Natural killer cell (primary cell): Measurements from ENCODE around the gene ENOX2. TPM values are rescaled to one million over a fixed set of nuclear protein-coding genes. Genes with fewer than 3 reads are reported as not detected.

Experiments
- ATAC-seq, 3 donors: fragments of 150-1000 bp in 2 of 3; fragments of 200-7000 bp in 1 of 3; cut with Tn5 transposase; 1 replicate in 1 of 3; 2 replicates in 2 of 3; pipeline ENCODE4 v1.10.0; 2021; ENCODE audit warnings: mild to moderate bottlenecking in 2 of 3, moderate library complexity in 2 of 3
- DNase-seq, 2 donors: peaks; one replicate each; pipeline versions ENCODE4 v3.0.0 to v3.0.0-alpha.2; 2013 to 2021; ENCODE audit warnings: mixed read lengths in 1 of 2
- H3K27ac ChIP-seq: one replicate; pipeline ENCODE4 v1.5.1; 2013; ENCODE audit warnings: mild to moderate bottlenecking, low read length
- H3K27me3 ChIP-seq: one replicate; pipeline ENCODE4 v1.6.1; 2013; ENCODE audit warnings: low read length; ENCODE audit not compliant: control insufficient read depth, insufficient read depth
- H3K36me3 ChIP-seq: one replicate; pipeline ENCODE4 v1.6.1; 2013; ENCODE audit warnings: low read length; ENCODE audit not compliant: control insufficient read depth, insufficient read depth
- H3K4me1 ChIP-seq: one replicate; pipeline ENCODE4 v1.6.1; 2013; ENCODE audit warnings: low read length; ENCODE audit not compliant: control insufficient read depth, insufficient read depth
- H3K4me3 ChIP-seq: one replicate; pipeline ENCODE4 v1.5.1; 2013; ENCODE audit warnings: low read length
- H3K9me3 ChIP-seq: one replicate; pipeline ENCODE4 v1.6.1; 2013; ENCODE audit warnings: low read length; ENCODE audit not compliant: control insufficient read depth, insufficient read depth
- H3K27ac Mint-ChIP-seq, 2 donors: one replicate each; pipeline ENCODE4 v1.8.0; 2022; ENCODE audit warnings: mild to moderate bottlenecking in 2 of 2, mixed read lengths in 2 of 2, moderate library complexity in 1 of 2
- H3K27me3 Mint-ChIP-seq, 2 donors: one replicate each; pipeline ENCODE4 v1.8.0; 2022; ENCODE audit warnings: low read depth in 2 of 2, mixed read lengths in 2 of 2
- H3K36me3 Mint-ChIP-seq: one replicate; pipeline ENCODE4 v1.8.0; 2022; ENCODE audit warnings: mixed read lengths
- H3K4me1 Mint-ChIP-seq, 2 donors: one replicate each; pipeline ENCODE4 v1.8.0; 2022; ENCODE audit warnings: mixed read lengths in 2 of 2
- H3K4me3 Mint-ChIP-seq: one replicate; pipeline ENCODE4 v1.8.0; 2022; ENCODE audit warnings: mild to moderate bottlenecking, moderate library complexity, mixed read lengths
- H3K9me3 Mint-ChIP-seq, 2 donors: one replicate each; pipeline ENCODE4 v1.8.0; 2022; ENCODE audit warnings: mixed read lengths in 2 of 2
- CTCF ChIP-seq: fragments of 200-600 bp; IDR thresholded peaks from one replicate; pipeline ENCODE4 v1.8.0; 2022; ENCODE audit warnings: antibody characterized with exemption
- WGBS: methylation state at CpG from one replicate; pipeline ENCODE4 v1.1.7; 2013; ENCODE audit warnings: missing lambda C conversion rate; ENCODE audit not compliant: insufficient coverage; 5-methylcytosine and 5-hydroxymethylcytosine counted together
- intact Hi-C: fragments of 100-400 bp; cut with micrococcal nuclease; formaldehyde crosslinking; loops from one replicate; pipeline ENCODE4 v1.14.2; 2022
- total RNA-seq, 4 donors: library from RNA; stranded (reverse); fragments of 120-200 nt in 1 of 4; gene quantifications; one replicate each; pipeline versions ENCODE4 v1.2.3 to v1.2.4, GENCODE V29; 2013 to 2022

The ENOX2 gene
- total RNA-seq, 3 donors from 2014 or later (not counting 1 experiment from before 2014, with no cell fraction given) = 9.3 to 14.7 (median 13.3) TPM

GRCh38 chrX:130665263-130665662 is 237.7 kb downstream of the ENOX2 start:
- Mint-ChIP-seq H3K36me3 (no peaks in the 10 kb centered on the region), H3K4me3 (no peak overlapping the region), H3K27ac (no peak overlapping the region), H3K4me1 (no peaks in the 10 kb centered on the region), H3K27me3 (no peaks in the 10 kb centered on the region), H3K9me3 (no peaks in the 10 kb centered on the region)
- intact Hi-C loops = no loop called here
- no peaks in the 10 kb centered on the region for H3K9me3 ChIP-seq
- no peak overlapping the region for H3K27ac ChIP-seq
- no peaks in the 10 kb centered on the region for H3K4me1 ChIP-seq
- H3K4me3 ChIP-seq = no peak overlapping the region
- no peak for TF ChIP-seq CTCF
- ATAC-seq (no peak), DNase-seq (no peak)
- H3K27me3 ChIP-seq = no peaks in the 10 kb centered on the region
- 94% methylated on average over 2 of the region's 3 CpGs for WGBS
- peaks cover 9% of the 10 kb centered on the region for H3K36me3 ChIP-seq

GRCh38 chrX:130658310-130658709 is 244.7 kb downstream of the ENOX2 start:
- H3K4me3 Mint-ChIP-seq = no peak overlapping the region
- no peaks in the 10 kb centered on the region for H3K4me1 Mint-ChIP-seq
- no peak for DNase-seq
- H3K36me3 Mint-ChIP-seq = no peaks in the 10 kb centered on the region
- no peaks in the 10 kb centered on the region for H3K4me1 ChIP-seq
- H3K27me3 Mint-ChIP-seq = no peaks in the 10 kb centered on the region
- no peak for ATAC-seq
- no peak overlapping the region for H3K27ac ChIP-seq
- H3K27ac Mint-ChIP-seq = no peak overlapping the region
- H3K36me3 ChIP-seq = peaks cover 2% of the 10 kb centered on the region
- H3K9me3 ChIP-seq = no peaks in the 10 kb centered on the region
- intact Hi-C loops = no loop called here
- no peak overlapping the region for H3K4me3 ChIP-seq
- no peaks in the 10 kb centered on the region for H3K27me3 ChIP-seq
- no peaks in the 10 kb centered on the region for H3K9me3 Mint-ChIP-seq
- no peak for TF ChIP-seq CTCF

- Mint-ChIP-seq H3K4me1 (no peaks in the 10 kb centered on the region), H3K36me3 (no peaks in the 10 kb centered on the region), H3K9me3 (no peaks in the 10 kb centered on the region), H3K27ac (no peak overlapping the region), H3K27me3 (no peaks in the 10 kb centered on the region), H3K4me3 (no peak overlapping the region)
- H3K4me1 ChIP-seq = no peaks in the 10 kb centered on the region
- no peaks in the 10 kb centered on the region for H3K9me3 ChIP-seq
- no peaks in the 10 kb centered on the region for H3K27me3 ChIP-seq
- ATAC-seq (no peak), DNase-seq (no peak)
- H3K27ac ChIP-seq = no peak overlapping the region
- H3K36me3 ChIP-seq = peaks cover 2% of the 10 kb centered on the region
- no peak for TF ChIP-seq CTCF
- intact Hi-C loops = no loop called here
- 91% methylated on average over 2 of the region's 4 CpGs for WGBS
- H3K4me3 ChIP-seq = no peak overlapping the region
Measured at GRCh38 chrX:130654409-130654950, 248.5 kb downstream of the ENOX2 start.

- H3K4me3 Mint-ChIP-seq = no peak overlapping the region
- no peaks in the 10 kb centered on the region for H3K9me3 Mint-ChIP-seq
- no peaks in the 10 kb centered on the region for H3K4me1 ChIP-seq
- H3K36me3 ChIP-seq = peaks cover 2% of the 10 kb centered on the region
- no peak for ATAC-seq
- no peaks in the 10 kb centered on the region for H3K27me3 Mint-ChIP-seq
- H3K27ac Mint-ChIP-seq = no peak overlapping the region
- intact Hi-C loops = no loop called here
- no peaks in the 10 kb centered on the region for H3K9me3 ChIP-seq
- no peak overlapping the region for H3K4me3 ChIP-seq
- no peaks in the 10 kb centered on the region for H3K27me3 ChIP-seq
- no peaks in the 10 kb centered on the region for H3K4me1 Mint-ChIP-seq
- DNase-seq = no peak
- no peak for TF ChIP-seq CTCF
- no peaks in the 10 kb centered on the region for H3K36me3 Mint-ChIP-seq
- no peak overlapping the region for H3K27ac ChIP-seq
- WGBS = 86% methylated on average over 5 of the region's 6 CpGs
Measured at GRCh38 chrX:130652824-130653578, 250.0 kb downstream of the ENOX2 start.
